ENCODE measurements around the gene KRT77. TPM values are rescaled to one million over a fixed set of nuclear protein-coding genes. Genes with fewer than 3 reads are reported as not detected.

KRT77 gene
- polyA plus RNA-seq, 1 of the 3 experiments (the other 2 are of a cell fraction) = not detected

DNA sequence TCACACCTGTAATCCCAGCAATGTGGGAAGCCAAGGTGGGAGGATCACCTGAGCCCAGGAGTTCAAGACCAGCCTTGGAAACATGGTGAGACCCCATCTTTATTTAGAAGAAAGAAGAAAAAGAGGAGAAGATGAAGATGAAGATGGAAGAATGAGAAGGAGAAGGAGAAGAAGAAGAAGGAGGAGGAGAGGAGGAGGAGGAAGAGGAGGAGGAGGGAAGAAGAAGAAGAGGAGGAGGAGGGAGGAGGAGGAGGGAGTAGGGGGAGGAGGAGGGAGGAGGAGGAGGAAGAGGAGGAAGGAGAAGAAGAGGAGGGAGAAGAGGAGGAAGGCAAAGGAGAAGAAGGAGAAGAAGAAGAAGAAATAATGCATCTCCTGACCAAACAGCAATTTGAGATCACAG is 14.1 kb downstream of the KRT77 start:
- Histone ChIP-seq H3K4me2 (no peak overlapping the region), H3F3A (replicated peaks; ENCODE audit: insufficient read depth) (no peaks in the 10 kb centered on the region), H3K4me3 (ENCODE audit: low read depth in 2 of 2, low read length in 1 of 2) (no peak overlapping the region), H3K36me3 (replicated peaks in 1 of 2; ENCODE audit: control insufficient read depth in 1 of 2, insufficient read depth in 2 of 2, low read length in 1 of 2) (no peaks in the 10 kb centered on the region), H4K20me1 (ENCODE audit: insufficient read depth) (no peaks in the 10 kb centered on the region), H3K27me3 (ENCODE audit: insufficient read depth) (peaks cover 52% of the 10 kb centered on the region), H3K9me2 (no peaks in the 10 kb centered on the region), H3K9me3 (no peaks in the 10 kb centered on the region), H3K27ac (ENCODE audit: low read depth in 2 of 2, low read length in 1 of 2) (no peak overlapping the region), H3K9ac (no peak overlapping the region), H2AFZ (ENCODE audit: low read depth) (no peak overlapping the region), H3K4me1 (ENCODE audit: control insufficient read depth in 1 of 2, insufficient read depth in 2 of 2, low read depth in 1 of 2, low read length in 1 of 2) (peaks cover 0 to 13% of the 10 kb centered on the region in 2 experiments; a peak in 1 of 4 replicates), H3K79me2 (ENCODE audit: insufficient read depth) (no peaks in the 10 kb centered on the region)
- DNase-seq = no peak
- TF ChIP-seq REST (IDR thresholded peaks at IDR 0.05; ENCODE audit: low read depth, low read length) (no peak), JUND (IDR thresholded peaks at IDR 0.05) (no peak), GABPA (IDR thresholded peaks at IDR 0.05; ENCODE audit: low read depth) (no peak), RXRA (IDR thresholded peaks at IDR 0.05; ENCODE audit: borderline replicate concordance, low read depth) (no peak), CHD2 (IDR thresholded peaks at IDR 0.05; ENCODE audit: low read length, partially characterized antibody) (no peak), NFIC (IDR thresholded peaks at IDR 0.05; ENCODE audit: borderline replicate concordance) (no peak), SIN3A (IDR thresholded peaks at IDR 0.05; ENCODE audit: borderline replicate concordance, low read depth, low read length) (no peak), EZH2phosphoT487 (IDR thresholded peaks at IDR 0.05; ENCODE audit: borderline replicate concordance, low read depth) (no peak), FOXJ3 (CRISPR knock-in tag; IDR thresholded peaks at IDR 0.05) (no peak), GATA2 (CRISPR knock-in tag; IDR thresholded peaks at IDR 0.05) (no peak), FOSL2 (IDR thresholded peaks at IDR 0.05; ENCODE audit: borderline replicate concordance, low read depth) (no peak), ZBTB33 (IDR thresholded peaks at IDR 0.05; ENCODE audit: borderline replicate concordance, low read depth) (no peak)
- TF ChIP-seq, protein P1, sequence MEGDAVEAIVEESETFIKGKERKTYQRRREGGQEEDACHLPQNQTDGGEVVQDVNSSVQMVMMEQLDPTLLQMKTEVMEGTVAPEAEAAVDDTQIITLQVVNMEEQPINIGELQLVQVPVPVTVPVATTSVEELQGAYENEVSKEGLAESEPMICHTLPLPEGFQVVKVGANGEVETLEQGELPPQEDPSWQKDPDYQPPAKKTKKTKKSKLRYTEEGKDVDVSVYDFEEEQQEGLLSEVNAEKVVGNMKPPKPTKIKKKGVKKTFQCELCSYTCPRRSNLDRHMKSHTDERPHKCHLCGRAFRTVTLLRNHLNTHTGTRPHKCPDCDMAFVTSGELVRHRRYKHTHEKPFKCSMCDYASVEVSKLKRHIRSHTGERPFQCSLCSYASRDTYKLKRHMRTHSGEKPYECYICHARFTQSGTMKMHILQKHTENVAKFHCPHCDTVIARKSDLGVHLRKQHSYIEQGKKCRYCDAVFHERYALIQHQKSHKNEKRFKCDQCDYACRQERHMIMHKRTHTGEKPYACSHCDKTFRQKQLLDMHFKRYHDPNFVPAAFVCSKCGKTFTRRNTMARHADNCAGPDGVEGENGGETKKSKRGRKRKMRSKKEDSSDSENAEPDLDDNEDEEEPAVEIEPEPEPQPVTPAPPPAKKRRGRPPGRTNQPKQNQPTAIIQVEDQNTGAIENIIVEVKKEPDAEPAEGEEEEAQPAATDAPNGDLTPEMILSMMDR (IDR thresholded peaks at IDR 0.05) = no peak
- POLR2A ChIA-PET = interaction anchor here (1.3 kb wide), 1 partner anchor 8 kb away, joined by 3 read pairs; the partner anchor contains the start of gene KRT1
- CTCF ChIA-PET = no interaction called here

Data from SK-N-SH (cell line).